GM23248 (cell line): ENCODE results near the gene CHST11. TPM values are rescaled to one million over a fixed set of nuclear protein-coding genes. Genes with fewer than 3 reads are reported as not detected.

Experiments used
- DNase-seq: peaks from one replicate; pipeline ENCODE4 v3.0.0-alpha.2; 2015
- H2AFZ ChIP-seq: fragments of 200-600 bp; sonication (generic); 2 replicates; pipeline ENCODE4 v1.6.1; 2016; ENCODE audit warnings: antibody characterized with exemption
- H3F3A ChIP-seq: fragments of 200-600 bp; sonication (generic); 2 replicates; pipeline ENCODE4 v1.6.1; 2016; ENCODE audit warnings: mild to moderate bottlenecking, antibody characterized with exemption, mixed run types; ENCODE audit not compliant: insufficient read depth
- H3K27ac ChIP-seq: fragments of 200-600 bp; sonication (generic); 2 replicates; pipeline ENCODE4 v1.5.1; 2016; ENCODE audit warnings: mild to moderate bottlenecking
- H3K27me3 ChIP-seq: fragments of 200-600 bp; sonication (generic); replicated peaks from 2 replicates; pipeline ENCODE4 v1.6.1; 2016; ENCODE audit warnings: mild to moderate bottlenecking; ENCODE audit not compliant: insufficient read depth
- H3K36me3 ChIP-seq: fragments of 200-600 bp; sonication (generic); 2 replicates; pipeline ENCODE4 v1.6.1; 2016; ENCODE audit warnings: low read depth, mild to moderate bottlenecking
- H3K4me1 ChIP-seq: fragments of 200-600 bp; sonication (generic); 2 replicates; pipeline ENCODE4 v1.6.1; 2016; ENCODE audit warnings: mild to moderate bottlenecking; ENCODE audit not compliant: insufficient read depth
- H3K4me2 ChIP-seq: fragments of 200-600 bp; sonication (generic); one replicate; pipeline ENCODE4 v1.6.1; 2016; ENCODE audit warnings: mild to moderate bottlenecking; ENCODE audit not compliant: unreplicated experiment
- H3K4me3 ChIP-seq: fragments of 200-600 bp; sonication (generic); 2 replicates; pipeline ENCODE4 v1.5.1; 2016; ENCODE audit warnings: mild to moderate bottlenecking
- H3K79me2 ChIP-seq: fragments of 200-600 bp; sonication (generic); 2 replicates; pipeline ENCODE4 v1.6.1; 2016; ENCODE audit warnings: mild to moderate bottlenecking; ENCODE audit not compliant: insufficient read depth
- H3K9ac ChIP-seq: fragments of 200-600 bp; sonication (generic); 2 replicates; pipeline ENCODE4 v1.6.1; 2016; ENCODE audit warnings: mild to moderate bottlenecking
- H3K9me2 ChIP-seq: fragments of 200-600 bp; sonication (generic); 2 replicates; pipeline ENCODE4 v1.6.1; 2016; ENCODE audit warnings: mixed run types, mild to moderate bottlenecking, moderate library complexity; ENCODE audit not compliant: insufficient read depth
- H3K9me3 ChIP-seq: fragments of 200-600 bp; sonication (generic); one replicate; pipeline ENCODE4 v1.6.1; 2017; ENCODE audit warnings: low read depth
- H4K20me1 ChIP-seq: fragments of 200-600 bp; sonication (generic); 2 replicates; pipeline ENCODE4 v1.6.0; 2016; ENCODE audit not compliant: insufficient read depth
- EZH2 ChIP-seq: fragments of 200-600 bp; sonication (generic); IDR thresholded peaks from 2 replicates; pipeline ENCODE4 v1.6.1; 2018; ENCODE audit warnings: antibody characterized with exemption, mild to moderate bottlenecking; ENCODE audit not compliant: insufficient read depth, poor library complexity, severe bottlenecking
- EZH2phosphoT487 ChIP-seq: fragments of 200-600 bp; sonication (generic); IDR thresholded peaks from 2 replicates; pipeline ENCODE4 v1.6.1; 2018; ENCODE audit warnings: antibody characterized with exemption, moderate library complexity, mild to moderate bottlenecking, low read depth; ENCODE audit not compliant: insufficient read depth
- WGBS, 2 experiments: methylation state at CpG; one replicate each; pipeline ENCODE4 v1.1.6; 2015 to 2017; ENCODE audit warnings: low lambda C conversion rate in 2 of 2, low coverage in 1 of 2; ENCODE audit errors: missing lambda C conversion rate in 2 of 2; 5-methylcytosine and 5-hydroxymethylcytosine counted together
- in situ Hi-C: fragments of 300-500 bp; cut with MboI; formaldehyde crosslinking; loops from 2 replicates; pipeline ENCODE4 v1.15.0; 2020
- polyA plus RNA-seq: library from polyadenylated mRNA; unstranded; fragments of >200 nt; fragmentation: Nextera tagmentation; extraction: Ambion mirVana; gene quantifications from 2 replicates; pipeline ENCODE4 v1.2.1, GENCODE V29; 2016
- total RNA-seq: library from RNA; depleted of rRNA; stranded (reverse); fragments of >200 nt; shearing (Covaris generic); gene quantifications from 2 replicates; pipeline ENCODE4 v1.2.3, GENCODE V29; 2014

CHST11 gene
- total and polyA plus RNA-seq, 2 experiments from 2014 or later, result 3.7 to 5.4 TPM

- H3K4me3 ChIP-seq, result no peak overlapping the region
- no peak overlapping the region for H3K4me2 ChIP-seq
- no peaks in the 10 kb centered on the region for H4K20me1 ChIP-seq
- H3K27me3 ChIP-seq, result no peaks in the 10 kb centered on the region
- no peak overlapping the region for H3K9ac ChIP-seq
- no peaks in the 10 kb centered on the region for H3K9me2 ChIP-seq
- no peak overlapping the region for H3K27ac ChIP-seq
- no peaks in the 10 kb centered on the region for H3K79me2 ChIP-seq
- DNase-seq, result no peak
- WGBS, 2 experiments, result 61 to 73% methylated on average over 18 to 19 of the region's 19 CpGs
- TF ChIP-seq EZH2, result no peak
- no peak for TF ChIP-seq EZH2phosphoT487
- in situ Hi-C loops, result no loop called here
- H3K9me3 ChIP-seq, result no peaks in the 10 kb centered on the region
- peaks cover 32% of the 10 kb centered on the region for H3F3A ChIP-seq
- H3K4me1 ChIP-seq, result peaks cover 34% of the 10 kb centered on the region
- no peaks in the 10 kb centered on the region for H3K36me3 ChIP-seq
- H2AFZ ChIP-seq, result no peak overlapping the region
Observed at GRCh38 chr12:104669089-104669721, 212.5 kb downstream of the CHST11 start.

- WGBS, 2 experiments, result 95% methylated on average over 6 of the region's 6 CpGs
- H3K4me3 ChIP-seq, result no peak overlapping the region
- peaks cover 34% of the 10 kb centered on the region for H3F3A ChIP-seq
- DNase-seq, result no peak
- no peak overlapping the region for H3K4me2 ChIP-seq
- H3K4me1 ChIP-seq, result peaks cover 34% of the 10 kb centered on the region
- H4K20me1 ChIP-seq, result no peaks in the 10 kb centered on the region
- H3K79me2 ChIP-seq, result no peaks in the 10 kb centered on the region
- H2AFZ ChIP-seq, result no peak overlapping the region
- no peak overlapping the region for H3K27ac ChIP-seq
- no peaks in the 10 kb centered on the region for H3K36me3 ChIP-seq
- H3K9me3 ChIP-seq, result no peaks in the 10 kb centered on the region
- in situ Hi-C loops, result no loop called here
- TF ChIP-seq EZH2phosphoT487 (no peak), EZH2 (no peak)
- no peak overlapping the region for H3K9ac ChIP-seq
- no peaks in the 10 kb centered on the region for H3K27me3 ChIP-seq
- H3K9me2 ChIP-seq, result no peaks in the 10 kb centered on the region
Observed at GRCh38 chr12:104669851-104670337, 213.1 kb downstream of the CHST11 start.

- peak; percentile 54 for DNase-seq
- H3K9ac ChIP-seq, result peak overlapping the region; percentile 69; the same call in 1 of the 2 replicates
- peaks cover 34% of the 10 kb centered on the region for H3K4me1 ChIP-seq
- H4K20me1 ChIP-seq, result no peaks in the 10 kb centered on the region
- no peak overlapping the region for H2AFZ ChIP-seq
- H3K27ac ChIP-seq, result peak overlapping the region; percentile 82
- no peaks in the 10 kb centered on the region for H3K9me2 ChIP-seq
- no peaks in the 10 kb centered on the region for H3K36me3 ChIP-seq
- H3K4me2 ChIP-seq, result peak overlapping the region; percentile 65
- H3K27me3 ChIP-seq, result no peaks in the 10 kb centered on the region
- peaks cover 34% of the 10 kb centered on the region for H3F3A ChIP-seq
- 58 to 61% methylated on average over 6 of the region's 6 CpGs for WGBS, 2 experiments
- TF ChIP-seq EZH2 (no peak), EZH2phosphoT487 (no peak)
- H3K9me3 ChIP-seq, result no peaks in the 10 kb centered on the region
- H3K4me3 ChIP-seq, result no peak overlapping the region
- in situ Hi-C loops, result no loop called here
- H3K79me2 ChIP-seq, result no peaks in the 10 kb centered on the region
Observed at GRCh38 chr12:104670439-104671408, 214.0 kb downstream of the CHST11 start.

GRCh38 chr12:104671409-104672095 lies 214.8 kb downstream of the CHST11 start:
- H3K27ac ChIP-seq, result peak overlapping the region; percentile 82
- no peaks in the 10 kb centered on the region for H3K9me3 ChIP-seq
- H3K79me2 ChIP-seq, result no peaks in the 10 kb centered on the region
- peaks cover 34% of the 10 kb centered on the region for H3F3A ChIP-seq
- H3K4me3 ChIP-seq, result peak overlapping the region; percentile 33; the same call in 1 of the 2 replicates
- no peaks in the 10 kb centered on the region for H3K9me2 ChIP-seq
- TF ChIP-seq EZH2phosphoT487 (no peak), EZH2 (no peak)
- in situ Hi-C loops, result no loop called here
- no peak overlapping the region for H2AFZ ChIP-seq
- H3K36me3 ChIP-seq, result no peaks in the 10 kb centered on the region
- WGBS, 2 experiments, result 57 to 59% methylated on average over 12 of the region's 12 CpGs
- H3K4me2 ChIP-seq, result peak overlapping the region; percentile 65
- H3K4me1 ChIP-seq, result peaks cover 34% of the 10 kb centered on the region
- DNase-seq, result peak; percentile 96
- H4K20me1 ChIP-seq, result no peaks in the 10 kb centered on the region
- peak overlapping the region; percentile 69 for H3K9ac ChIP-seq
- no peaks in the 10 kb centered on the region for H3K27me3 ChIP-seq
